Measurements from ENCODE around the gene REEP3.
"Not testable (repeated sequence)": the region's sequence is repeated elsewhere in the genome, so short reads cannot be mapped to it uniquely, and the experiment has no call there.

REEP3 gene

GRCh38 chr10:63631991-63632390, 110.8 kb downstream of the REEP3 start:
- no peak for DNase-seq

- peak; percentile 6 to 24 for DNase-seq
These were observed 112.7 kb downstream of the REEP3 start for GRCh38 chr10:63633677-63634487.

- no peak for DNase-seq
These were observed 113.4 kb downstream of the REEP3 start for GRCh38 chr10:63634488-63635065.

GRCh38 chr10:63636812-63637211, 115.6 kb downstream of the REEP3 start:
- DNase-seq, result no peak

- no peak for DNase-seq
These were observed 116.7 kb downstream of the REEP3 start for GRCh38 chr10:63637901-63638327.

- no peak for DNase-seq
These were observed 120.2 kb downstream of the REEP3 start for GRCh38 chr10:63641366-63641765.

- DNase-seq, result no peak
These were observed 120.6 kb downstream of the REEP3 start for GRCh38 chr10:63641799-63642198.

- DNase-seq, result no peak
These were observed 121.6 kb downstream of the REEP3 start for GRCh38 chr10:63642808-63643207.

GRCh38 chr10:63644418-63645142, 123.4 kb downstream of the REEP3 start:
- DNase-seq, result no peak

GRCh38 chr10:63645195-63645594, 124.0 kb downstream of the REEP3 start:
- DNase-seq, result no peak

GRCh38 chr10:63646491-63646890, 125.3 kb downstream of the REEP3 start:
- DNase-seq, result no peak

- no peak for DNase-seq
These were observed 130.7 kb downstream of the REEP3 start for GRCh38 chr10:63651864-63652263.

GRCh38 chr10:63653747-63654146, 132.5 kb downstream of the REEP3 start:
- no peak for DNase-seq

GRCh38 chr10:63657761-63658160, 136.6 kb downstream of the REEP3 start:
- no peak for DNase-seq

- DNase-seq, result not testable (repeated sequence)
These were observed 139.7 kb downstream of the REEP3 start for GRCh38 chr10:63660941-63661340.

- no peak for DNase-seq
These were observed 140.1 kb downstream of the REEP3 start for GRCh38 chr10:63661347-63661746.

GRCh38 chr10:63664341-63664885, 143.2 kb downstream of the REEP3 start:
- DNase-seq, result no peak

GRCh38 chr10:63665006-63665580, 143.9 kb downstream of the REEP3 start:
- DNase-seq, result not testable (repeated sequence)

GRCh38 chr10:63665670-63666134, 144.5 kb downstream of the REEP3 start:
- DNase-seq, result no peak

GRCh38 chr10:63666836-63667383, 145.7 kb downstream of the REEP3 start:
- DNase-seq, result no peak

- DNase-seq, result no peak
These were observed 146.6 kb downstream of the REEP3 start for GRCh38 chr10:63667596-63668480.

Measured in NCI-H526 (cell line).